HG03095 (cell line): ENCODE results near the gene WDR54.
"Not testable (repeated sequence)": the region's sequence is repeated elsewhere in the genome, so short reads cannot be mapped to it uniquely, and the experiment has no call there.

Experiments
- ATAC-seq: cut with Tn5 transposase; IDR thresholded peaks from one replicate; pipeline ENCODE4 v1.9.1; 2021; ENCODE audit warnings: moderate library complexity; ENCODE audit not compliant: unreplicated experiment

Gene WDR54

DNA sequence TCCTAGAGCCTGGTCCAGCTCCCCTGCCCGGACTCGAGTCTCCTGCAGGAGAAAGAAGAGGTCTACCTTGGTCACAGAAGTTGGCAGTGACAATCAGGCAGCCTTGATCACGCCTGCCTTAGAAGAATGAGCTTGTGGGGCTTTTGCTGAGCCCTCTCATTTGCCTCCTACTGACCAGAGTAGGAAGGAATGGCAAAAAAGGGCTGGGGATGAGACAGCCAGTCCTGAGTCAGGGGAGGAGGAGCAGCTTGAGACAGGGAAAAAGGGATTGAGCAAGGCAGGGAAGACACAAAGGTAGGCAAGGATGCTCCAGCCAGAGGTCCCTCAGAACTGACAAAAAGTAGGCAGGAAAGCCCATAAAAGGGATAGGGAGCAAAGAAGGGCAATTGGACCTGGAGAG, 6.0 kb downstream of the WDR54 start:
- ATAC-seq: no peak

DNA sequence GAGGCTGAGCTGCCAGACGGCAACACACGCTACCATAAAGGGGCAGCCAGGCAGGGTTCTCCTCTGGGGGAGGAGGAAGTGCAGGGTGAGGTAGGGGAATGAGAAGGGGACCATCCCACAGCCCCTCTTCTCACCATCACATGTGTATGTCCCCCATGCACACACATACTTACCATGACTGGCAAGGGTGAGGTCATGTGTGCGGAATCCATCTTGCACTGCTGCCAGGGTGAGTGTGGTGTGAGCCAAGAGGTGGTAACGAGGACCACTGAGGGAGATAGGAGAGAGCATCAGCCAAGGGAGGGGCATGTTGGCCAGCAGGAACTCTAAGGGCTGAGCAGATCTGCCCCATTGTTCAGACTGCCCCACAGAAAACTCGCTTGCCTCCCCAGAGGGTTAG, 7.1 kb downstream of the WDR54 start:
- ATAC-seq: no peak

DNA sequence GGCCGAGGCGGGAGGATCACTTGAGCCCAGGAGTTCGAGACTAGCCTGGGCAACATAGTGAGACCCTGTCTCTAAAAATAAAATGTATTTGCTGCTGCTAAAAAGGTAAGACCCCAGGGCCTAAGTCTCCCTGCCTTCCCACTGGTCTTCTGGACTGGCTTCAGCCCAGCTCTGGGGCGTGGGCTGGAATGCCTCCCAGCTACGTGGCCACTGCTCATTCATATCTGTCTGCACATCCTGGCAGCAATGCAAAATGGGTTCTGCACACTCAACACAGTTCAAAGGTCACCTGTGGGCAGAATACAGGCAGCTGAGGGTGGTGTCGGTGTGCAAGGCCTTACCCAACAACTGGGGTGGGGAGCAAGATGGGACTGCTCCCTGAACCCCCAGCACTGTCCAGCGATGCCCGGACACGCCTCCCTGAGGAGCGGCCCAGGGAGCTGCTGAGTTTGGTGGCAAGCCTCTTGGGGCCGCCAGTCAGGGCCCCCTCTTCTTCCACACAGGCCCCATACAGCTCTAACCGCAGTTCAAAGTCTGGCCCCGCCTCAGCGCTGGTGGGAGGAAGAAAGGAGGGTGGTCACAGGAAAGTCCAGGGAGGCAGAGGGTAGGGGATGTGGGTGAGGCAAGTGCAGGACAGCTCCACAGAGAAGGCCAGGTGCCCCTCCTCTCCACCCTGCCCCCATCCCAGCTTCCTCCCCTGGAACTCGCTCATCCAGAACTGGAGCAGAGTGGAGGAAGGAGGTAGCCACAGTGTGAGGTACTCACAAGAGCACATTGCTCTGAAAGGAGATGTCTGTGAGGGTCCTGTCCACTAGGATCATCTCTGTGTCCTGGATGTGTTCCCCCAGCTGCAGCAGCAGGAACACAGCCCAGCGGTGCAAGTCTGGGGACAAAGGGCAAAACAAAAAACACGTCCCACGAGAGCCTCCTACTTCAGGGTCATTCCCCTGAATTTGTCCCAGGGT, 8.2 kb downstream of the WDR54 start:
- no peak for ATAC-seq

DNA sequence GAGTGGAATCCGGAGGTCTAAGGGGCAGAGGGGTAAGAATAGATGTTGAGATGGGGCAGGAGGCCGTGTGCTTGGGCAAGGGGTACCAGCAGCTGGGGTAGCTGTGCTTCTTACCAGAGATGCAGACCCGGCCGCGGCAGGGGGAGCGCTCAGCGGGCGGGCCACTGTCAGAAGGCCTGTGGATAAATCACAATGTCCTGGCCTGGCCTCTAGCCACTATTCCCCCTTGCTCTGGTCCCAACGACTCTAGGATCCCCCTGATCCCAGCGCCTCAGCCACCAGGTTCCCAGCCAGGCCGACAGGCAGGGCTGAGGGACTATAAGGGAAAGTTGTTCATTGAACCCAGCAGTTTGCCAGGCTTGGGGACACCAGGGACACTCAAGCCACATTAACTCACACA, 9.0 kb downstream of the WDR54 start:
- ATAC-seq: no peak

DNA sequence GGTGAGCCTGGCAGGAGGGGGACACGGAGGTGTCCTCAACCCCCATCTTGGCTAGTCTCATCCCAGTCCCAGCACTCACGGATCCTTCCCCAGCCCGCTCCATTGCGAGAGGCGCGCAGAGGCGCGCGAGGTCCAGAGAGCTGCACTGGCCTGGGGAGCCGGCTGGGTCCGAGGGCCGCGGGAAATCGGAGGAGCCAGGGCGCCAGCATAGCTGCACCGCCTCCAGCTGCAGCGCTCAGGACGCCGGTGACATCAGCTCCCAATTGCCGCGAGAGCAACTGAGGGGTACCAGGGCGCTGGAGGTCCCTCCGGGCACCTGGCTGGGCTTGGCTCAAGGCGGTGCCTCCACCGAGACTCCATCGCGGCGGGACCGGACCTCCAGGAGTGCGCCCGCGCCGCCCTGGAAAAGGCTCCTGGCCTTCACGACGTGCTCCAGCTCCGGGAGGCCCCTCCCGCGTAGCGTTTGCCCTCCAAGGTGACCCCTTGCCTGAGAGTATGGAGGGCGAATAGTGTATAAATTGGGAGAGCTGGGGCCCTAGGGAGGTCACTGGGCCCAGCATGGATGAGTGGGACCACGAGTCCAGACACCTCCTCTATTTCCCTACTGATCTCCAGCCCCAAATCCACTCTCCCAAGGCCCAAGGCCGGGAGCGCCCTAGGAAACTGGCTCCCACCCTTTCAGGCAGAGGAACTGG, 14.7 kb downstream of the WDR54 start:
- no peak for ATAC-seq

DNA sequence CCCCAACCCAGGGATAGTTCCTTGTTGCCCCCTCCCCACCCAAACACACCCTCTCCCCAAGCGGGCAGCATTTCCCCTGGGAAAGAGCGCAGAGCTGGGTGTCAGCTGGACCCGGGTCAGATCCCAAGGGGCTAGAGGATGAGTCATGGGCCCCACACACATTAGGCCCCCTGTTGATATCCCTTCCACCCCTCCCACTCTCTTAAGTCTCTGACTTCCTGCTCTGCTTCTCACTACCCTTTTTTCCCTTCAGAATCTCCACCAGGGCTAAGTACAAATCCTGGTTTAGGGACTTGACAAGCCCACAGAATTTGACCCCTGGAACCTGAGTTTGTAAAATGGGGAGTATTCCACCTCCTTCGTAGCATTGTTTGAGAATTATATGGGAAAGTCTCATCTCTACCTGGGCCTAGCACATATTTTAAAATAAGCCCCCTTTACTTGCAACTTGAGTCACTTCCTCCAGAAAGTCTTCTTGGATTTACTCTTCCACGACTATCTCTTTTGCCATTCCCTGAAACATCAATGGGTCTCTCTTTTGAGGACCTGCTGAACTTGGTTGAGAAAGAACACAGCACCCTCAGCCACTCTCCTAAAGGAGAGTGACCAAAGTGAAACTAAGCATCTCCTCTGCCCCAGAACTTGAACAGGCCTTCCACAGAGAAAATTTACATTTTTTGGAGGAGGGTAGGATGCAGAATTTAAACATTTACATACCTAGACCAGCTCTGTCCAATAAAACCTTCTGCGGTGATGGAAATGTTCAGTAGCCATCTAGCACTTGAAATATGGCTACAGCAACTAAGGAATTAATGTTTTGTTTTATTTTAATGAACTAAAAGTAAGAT, 15.5 kb downstream of the WDR54 start:
- ATAC-seq: no peak

DNA sequence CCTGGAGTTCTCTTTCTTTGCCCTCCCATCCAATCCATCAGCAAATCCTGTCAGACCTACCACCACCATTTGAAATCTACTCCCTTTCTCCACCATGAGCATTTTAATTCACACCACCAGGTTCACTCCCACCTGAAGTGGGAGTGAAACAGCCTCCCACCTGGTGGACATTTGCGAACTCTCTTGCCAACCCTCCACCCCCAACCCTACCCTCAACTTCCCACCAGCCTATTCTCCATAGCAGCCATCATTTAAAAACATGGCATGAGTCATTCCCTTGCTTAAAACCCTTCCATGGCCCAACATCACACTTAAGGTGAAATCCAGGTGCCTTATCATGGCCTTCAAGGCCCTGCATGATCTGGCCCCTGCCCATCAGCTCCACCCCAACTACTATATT, 16.7 kb downstream of the WDR54 start:
- no peak for ATAC-seq

DNA sequence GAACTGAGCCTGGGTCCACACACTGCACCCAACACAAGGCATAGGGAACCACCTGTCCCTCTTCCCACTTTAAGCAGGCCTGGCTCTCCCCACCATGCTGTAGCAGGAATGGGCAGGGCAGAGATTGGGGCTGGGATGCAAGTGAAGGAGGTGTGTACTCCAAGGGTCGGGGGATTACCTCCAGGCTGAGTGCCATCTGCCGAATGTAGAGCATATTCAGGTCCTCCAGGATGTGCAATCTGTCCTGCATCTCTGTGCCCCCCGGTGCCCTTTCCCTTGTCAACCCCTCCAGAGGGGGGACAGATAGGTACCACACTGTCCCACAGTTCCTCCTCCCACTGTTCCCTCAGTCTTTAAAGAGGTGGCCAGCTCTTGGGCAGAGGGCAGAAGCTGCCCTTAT, 17.8 kb downstream of the WDR54 start:
- ATAC-seq: no peak

DNA sequence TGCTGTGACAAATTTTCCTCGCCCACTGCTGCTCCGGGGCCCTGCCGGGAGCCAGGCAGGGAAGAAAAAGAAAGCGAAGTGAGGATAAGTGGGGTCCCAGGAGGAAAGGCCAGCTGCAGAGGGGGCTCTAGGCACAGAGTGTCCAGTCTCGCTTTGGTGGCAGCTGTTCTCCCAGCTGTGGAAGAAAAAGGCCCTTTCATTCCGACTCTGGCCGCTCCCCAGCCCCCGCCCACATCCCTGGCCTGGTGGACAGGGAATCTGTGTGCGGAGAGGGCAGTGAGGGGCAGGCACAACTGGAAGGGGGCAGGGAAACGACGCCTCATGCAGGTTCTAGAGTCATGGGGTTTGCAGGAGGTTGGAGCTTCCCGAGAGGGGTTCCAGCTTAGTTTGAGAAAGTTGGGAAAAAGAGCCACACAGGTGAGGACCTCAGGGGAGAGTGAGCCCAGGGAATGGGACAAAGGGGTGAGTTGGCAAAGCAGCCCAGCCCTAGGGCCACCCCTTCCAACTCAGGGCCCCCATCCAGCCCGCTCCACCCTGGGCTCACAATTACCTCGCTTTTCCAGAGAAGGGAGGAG, 18.4 kb downstream of the WDR54 start:
- no peak for ATAC-seq

DNA sequence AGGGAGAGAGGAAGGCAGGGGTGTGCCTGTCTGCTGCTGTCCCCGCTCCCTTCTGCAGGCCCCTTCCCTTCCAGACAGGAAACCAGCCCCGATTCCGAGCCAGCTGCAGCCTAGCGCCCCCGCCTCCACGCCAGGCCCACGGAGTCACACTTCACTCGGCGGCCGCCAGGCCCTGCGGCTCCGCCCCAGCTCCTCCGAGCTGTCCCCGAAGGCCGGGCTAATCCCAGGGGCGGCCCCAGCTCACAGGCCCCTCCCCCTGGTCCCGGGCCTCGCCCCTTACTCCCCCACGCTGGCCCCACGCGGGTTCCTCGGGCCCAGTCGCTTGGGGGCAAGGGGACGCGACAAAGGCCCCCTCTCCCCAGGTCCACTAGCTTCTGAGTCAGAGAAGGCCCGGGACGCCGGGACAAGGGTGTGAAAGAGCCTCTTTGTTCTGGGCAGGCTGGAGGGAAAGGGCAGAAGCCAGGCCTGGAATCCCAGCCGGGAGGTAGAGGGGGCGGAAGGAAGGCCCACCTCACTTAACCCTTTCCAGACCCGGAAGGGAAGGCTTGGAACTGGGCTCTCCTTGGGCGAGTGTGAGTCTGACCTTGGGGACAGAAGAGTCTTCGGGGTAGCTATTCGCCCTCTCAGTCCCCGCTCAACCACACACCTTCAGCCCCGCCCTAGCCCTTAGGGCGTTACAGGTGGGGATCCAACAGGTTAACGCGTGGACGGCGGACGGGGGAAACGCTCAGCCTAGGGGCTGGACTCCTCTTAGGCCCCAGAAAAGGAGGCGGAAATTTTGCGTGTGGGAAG, 19.0 kb downstream of the WDR54 start:
- peak; percentile 82 for ATAC-seq

DNA sequence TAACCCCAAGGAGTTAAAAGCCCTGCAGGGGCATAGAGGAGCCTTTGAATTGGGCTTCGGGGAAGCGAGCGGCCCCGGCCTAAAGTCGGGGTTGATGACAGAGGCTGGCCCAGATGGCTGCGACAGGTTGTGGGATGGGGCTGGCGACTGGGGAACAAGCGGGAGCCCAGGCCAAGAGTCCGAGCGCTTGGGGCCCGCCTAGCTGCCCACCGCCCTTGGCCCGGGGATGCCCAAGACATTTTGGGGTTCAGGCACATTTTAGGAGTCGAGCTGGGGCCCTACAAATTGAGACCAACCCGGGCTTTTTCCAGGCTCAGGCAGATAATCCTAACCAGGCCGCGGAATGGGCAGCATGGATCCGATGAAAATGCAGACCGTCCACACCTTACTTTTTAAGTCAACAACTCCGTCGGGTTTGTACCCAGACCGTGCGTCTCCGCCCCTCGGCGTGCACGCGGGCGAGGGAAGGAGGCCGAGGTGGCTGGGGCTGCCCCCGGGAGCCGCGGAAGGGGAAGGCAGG, 19.7 kb downstream of the WDR54 start:
- ATAC-seq: no peak

DNA sequence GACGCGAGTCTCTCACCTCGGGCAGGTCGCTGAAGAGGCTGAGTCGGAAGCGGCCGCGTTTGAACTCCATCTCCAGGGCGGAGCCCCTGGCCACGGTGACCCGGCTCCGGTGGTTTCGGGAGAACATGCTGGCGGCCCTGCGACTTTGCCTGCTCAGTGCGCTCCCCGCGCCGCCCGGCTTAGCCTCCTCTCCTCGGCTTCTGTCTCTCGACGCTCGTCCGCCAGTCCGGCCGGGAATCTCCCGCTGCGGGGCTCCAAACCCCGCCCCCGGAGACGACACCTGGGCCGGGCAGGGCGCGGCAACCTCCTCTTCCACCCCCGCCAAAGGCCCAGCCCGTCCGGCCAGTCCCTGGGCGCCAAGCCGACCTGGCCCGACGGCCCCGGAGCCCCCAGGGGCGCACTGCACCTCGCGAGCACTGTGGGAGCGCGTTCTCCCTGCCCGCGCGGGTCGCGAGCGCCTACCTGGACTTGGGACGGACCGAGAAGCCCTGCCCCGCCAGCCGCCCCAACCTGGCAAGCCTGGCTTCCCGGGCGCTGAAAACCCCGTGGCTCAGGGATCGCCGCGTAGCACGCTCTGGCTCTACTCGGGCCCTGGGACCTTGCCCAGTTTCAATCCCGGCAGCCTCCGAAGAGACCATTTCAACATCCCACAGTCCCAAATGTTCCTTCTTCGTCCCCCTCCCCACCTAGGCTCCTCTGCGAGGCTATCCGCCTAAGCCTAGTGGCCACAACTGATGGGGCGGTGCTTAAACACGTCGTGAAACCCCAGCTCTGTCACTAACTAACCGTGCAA, 20.4 kb downstream of the WDR54 start, which contains the start of gene RTKN:
Gene RTKN, minus strand, starts transcription at position 248 of the 793 bp plus-strand sequence. Its CDS starts 121 bp downstream, at position 127.
- ATAC-seq: no peak

DNA sequence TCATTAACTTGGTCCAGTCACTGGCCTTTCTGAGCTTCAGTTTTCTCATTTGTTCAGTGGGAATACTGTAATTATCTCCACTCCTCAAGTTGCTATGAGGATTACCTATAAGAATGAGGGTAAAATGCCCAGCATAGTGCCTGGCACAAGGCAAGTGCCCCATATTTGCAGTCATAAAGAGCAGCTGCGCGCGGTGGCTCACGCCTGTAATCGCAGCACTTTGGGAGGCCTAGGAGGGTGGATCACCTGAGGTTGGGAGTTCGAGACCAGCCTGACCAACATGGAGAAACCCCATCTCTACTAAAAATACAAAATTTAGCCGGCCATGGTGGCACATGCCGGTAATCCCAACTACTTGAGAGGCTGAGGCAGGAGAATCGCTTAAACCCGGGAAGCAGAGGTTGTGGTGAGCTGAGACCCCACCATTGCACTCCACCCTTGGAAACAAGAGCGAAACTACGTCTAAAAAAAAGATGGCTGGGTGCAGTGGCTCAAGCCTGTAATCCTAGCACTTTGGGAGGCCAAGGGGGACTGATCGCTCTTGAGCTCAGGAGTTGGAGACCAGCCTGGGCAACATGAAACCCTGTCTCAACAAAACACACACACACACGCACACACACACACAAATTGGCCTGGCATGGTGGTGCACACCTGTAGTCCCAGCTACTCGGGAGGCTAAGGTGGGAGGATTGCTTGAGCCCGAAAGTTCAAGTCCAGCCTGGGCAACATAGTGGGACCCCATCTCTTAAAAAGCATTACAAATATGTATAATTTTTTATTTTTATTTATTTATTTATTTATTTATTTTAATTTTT, 21.2 kb downstream of the WDR54 start:
- ATAC-seq: not testable (repeated sequence)

DNA sequence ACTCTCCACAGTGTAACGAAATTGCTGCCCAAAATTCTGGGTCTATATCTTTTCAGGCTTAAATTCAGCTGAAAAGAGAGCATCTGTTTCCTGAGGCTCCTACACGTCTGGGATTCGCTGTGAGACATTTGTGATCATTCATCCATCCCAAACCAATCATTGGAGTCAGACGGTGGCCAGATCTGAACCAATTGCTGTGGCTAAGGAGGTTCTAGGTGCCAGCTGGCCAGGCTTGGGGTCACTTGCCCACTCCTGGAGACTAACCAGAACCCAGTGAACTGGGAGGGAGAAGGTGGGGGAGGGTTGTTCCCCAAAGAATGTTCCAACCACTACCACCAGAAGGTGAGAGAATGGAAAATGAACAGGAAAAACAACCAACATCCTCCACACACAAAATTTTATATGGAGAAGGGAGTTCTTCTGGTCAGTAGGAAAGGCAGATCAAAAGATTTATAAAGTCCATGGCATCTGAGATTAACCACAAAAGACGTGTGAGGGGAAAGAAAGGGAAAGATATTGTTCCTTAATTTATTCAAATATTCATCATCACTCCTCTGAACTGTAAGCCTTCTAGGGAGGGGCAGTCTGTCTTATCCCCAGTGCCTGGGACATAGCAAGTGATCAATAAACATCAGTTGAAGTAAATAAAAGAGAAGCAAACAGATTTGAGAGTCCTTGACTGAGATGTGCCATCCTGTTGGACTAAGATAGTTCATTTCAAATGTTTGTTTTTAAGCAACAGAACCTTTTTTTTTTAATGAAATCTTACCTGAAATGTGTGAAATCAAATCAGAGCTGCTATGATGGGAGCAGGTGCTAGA, 23.2 kb downstream of the WDR54 start:
- no peak for ATAC-seq

DNA sequence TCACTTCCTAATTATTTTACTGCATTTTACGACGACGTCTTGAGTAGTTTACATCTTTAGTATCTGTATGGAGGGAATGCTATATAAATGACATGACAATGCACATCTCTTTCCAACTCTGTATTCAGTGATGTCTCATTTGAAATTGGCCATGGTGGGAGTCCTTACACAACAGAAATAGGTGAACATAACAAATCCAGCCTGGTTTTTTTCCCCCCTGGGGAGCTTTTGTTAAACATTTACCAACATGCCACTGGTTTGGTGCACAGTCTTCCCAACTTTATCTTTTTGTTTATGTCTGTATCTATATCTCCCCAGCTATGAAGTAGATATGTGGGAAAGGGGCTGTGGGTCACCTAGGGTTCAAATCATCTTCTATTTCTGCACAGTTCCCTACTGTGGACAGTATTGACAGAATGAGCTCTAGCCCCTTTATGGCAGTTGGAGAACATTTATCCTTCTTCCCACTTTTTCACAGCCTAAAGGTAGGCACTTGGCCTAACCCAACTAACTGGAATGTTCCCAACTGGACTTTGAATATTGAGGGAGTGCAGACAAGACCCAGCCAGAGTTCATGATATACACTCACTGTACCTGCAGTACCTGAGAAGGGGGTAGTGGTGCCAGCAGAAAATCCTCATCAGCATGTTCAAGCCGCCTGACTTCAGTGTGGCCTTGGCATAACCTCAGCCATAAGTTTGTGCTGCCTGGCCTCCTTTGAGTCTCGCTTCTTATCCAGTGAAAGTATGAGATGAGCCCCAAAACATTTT, 25.9 kb downstream of the WDR54 start:
- no peak for ATAC-seq

DNA sequence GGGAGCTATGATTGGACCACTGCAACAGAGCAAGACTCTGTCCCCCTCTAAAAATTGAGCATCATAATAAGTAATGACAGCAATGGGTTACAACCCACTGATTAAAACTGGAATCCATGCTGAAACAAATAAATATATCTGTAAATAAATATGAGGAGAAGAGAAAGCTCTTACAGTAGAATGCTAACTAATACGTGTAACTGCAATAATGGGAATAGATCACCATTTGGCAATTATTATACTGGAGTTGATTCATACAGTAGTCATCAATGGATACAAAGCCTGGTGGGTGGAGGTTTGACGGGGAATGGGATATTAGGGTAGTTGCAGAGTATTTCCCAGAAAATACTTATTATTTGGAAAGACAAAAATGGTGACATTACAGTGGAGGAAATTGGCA, 27.2 kb downstream of the WDR54 start:
- ATAC-seq: no peak
